HepG2 (cell line): Measurements from ENCODE around the gene RBCK1. TPM values are rescaled to one million over a fixed set of nuclear protein-coding genes. Genes with fewer than 3 reads are reported as not detected.
A peak's percentile ranks its signal among the peaks of the same experiment; 100 is the strongest.

Experiments used
- BCL6 ChIP-seq: IDR thresholded peaks from 2 replicates; pipeline ENCODE4 v1.6.1; 2016; ENCODE audit warnings: missing genetic modification reagents, missing compliant biosample characterization
- CCDC6 ChIP-seq: sonication (generic); formaldehyde crosslinking; IDR thresholded peaks from 2 replicates; pipeline ENCODE4 v1.8.1; 2022; ENCODE audit warnings: mild to moderate bottlenecking, missing genetic modification reagents, moderate library complexity
- GLI4 ChIP-seq: sonication (generic); formaldehyde crosslinking; IDR thresholded peaks from 2 replicates; pipeline ENCODE4 v1.5.1; 2020; ENCODE audit warnings: missing genetic modification reagents, mild to moderate bottlenecking, moderate library complexity, borderline replicate concordance
- GTF2F1 ChIP-seq: fragments of 150-350 bp; IDR thresholded peaks from 2 replicates; pipeline ENCODE4 v1.6.1; 2014; ENCODE audit warnings: low read length
- HNRNPLL ChIP-seq: fragments of 200-400 bp; formaldehyde crosslinking; IDR thresholded peaks from 2 replicates; pipeline ENCODE4 v1.6.1; 2017; ENCODE audit warnings: mild to moderate bottlenecking, low read depth, low read length; ENCODE audit not compliant: poor library complexity, severe bottlenecking
- KAT7 ChIP-seq: IDR thresholded peaks from 2 replicates; pipeline ENCODE4 v1.6.1; 2018; ENCODE audit warnings: borderline replicate concordance, missing compliant biosample characterization
- MAF1 ChIP-seq: sonication (generic); formaldehyde crosslinking; IDR thresholded peaks from 2 replicates; pipeline ENCODE4 v1.5.0; 2020; ENCODE audit warnings: missing genetic modification reagents, borderline replicate concordance
- MED1 ChIP-seq: sonication (generic); formaldehyde crosslinking; IDR thresholded peaks from 2 replicates; pipeline ENCODE4 v1.4.0; 2020; ENCODE audit warnings: missing genetic modification reagents
- NCOA1 ChIP-seq: sonication (generic); formaldehyde crosslinking; IDR thresholded peaks from 2 replicates; pipeline ENCODE4 v1.9.0; 2021; ENCODE audit warnings: missing genetic modification reagents
- NR2F2 ChIP-seq: IDR thresholded peaks from 2 replicates; pipeline ENCODE4 v1.6.1; 2012; ENCODE audit warnings: low read depth, inconsistent platforms, borderline replicate concordance
- PRPF4 ChIP-seq: fragments of 200-400 bp; formaldehyde crosslinking; IDR thresholded peaks from 2 replicates; pipeline ENCODE4 v1.6.1; 2016; ENCODE audit warnings: low read length, low read depth; ENCODE audit not compliant: poor library complexity, severe bottlenecking
- SP2 ChIP-seq: sonication (generic); formaldehyde crosslinking; IDR thresholded peaks from 2 replicates; pipeline ENCODE4 v1.5.1; 2020; ENCODE audit warnings: mild to moderate bottlenecking, missing genetic modification reagents
- TSC22D2 ChIP-seq: sonication (generic); formaldehyde crosslinking; IDR thresholded peaks from 2 replicates; pipeline ENCODE4 v1.5.1; 2020; ENCODE audit warnings: missing genetic modification reagents, mild to moderate bottlenecking, borderline replicate concordance
- YEATS4 ChIP-seq: sonication (generic); formaldehyde crosslinking; IDR thresholded peaks from 2 replicates; pipeline ENCODE4 v1.4.0; 2020; ENCODE audit warnings: missing genetic modification reagents, borderline replicate concordance
- ZFP62 ChIP-seq: sonication (generic); formaldehyde crosslinking; IDR thresholded peaks from 2 replicates; pipeline ENCODE4 v1.4.0; 2020; ENCODE audit warnings: missing genetic modification reagents
- ZNF333 ChIP-seq: sonication (generic); formaldehyde crosslinking; IDR thresholded peaks from 2 replicates; pipeline ENCODE4 v1.4.0; 2020; ENCODE audit warnings: mild to moderate bottlenecking, missing genetic modification reagents, borderline replicate concordance
- ZNF558 ChIP-seq: sonication (generic); formaldehyde crosslinking; IDR thresholded peaks from 2 replicates; pipeline ENCODE4 v1.9.0; 2022; ENCODE audit warnings: mild to moderate bottlenecking, missing genetic modification reagents, borderline replicate concordance
- ZNF577 ChIP-seq: sonication (generic); formaldehyde crosslinking; IDR thresholded peaks from 2 replicates; pipeline ENCODE4 v1.4.0; 2020; ENCODE audit warnings: mild to moderate bottlenecking, low read depth, missing genetic modification reagents, borderline replicate concordance
- ZSCAN9 ChIP-seq: IDR thresholded peaks from 2 replicates; pipeline ENCODE4 v1.6.1; 2016; ENCODE audit warnings: borderline replicate concordance
- polyA plus RNA-seq, 8 experiments: library from polyadenylated mRNA; depleted of rRNA in 3 of 8; stranded (reverse) in 7 of 8; unstranded in 1 of 8; fragments of >200 nt; fragmentation: Illumina TruSeq in 4 of 8; extraction: Trizol in 4 of 8; gene quantifications; 2 replicates each; pipeline versions ENCODE4 v1.2.1 to v1.2.3, GENCODE V29; 2011 to 2016; ENCODE audit warnings: low read depth in 4 of 8, missing spikeins in 1 of 8, mixed read lengths in 1 of 8; ENCODE audit not compliant: insufficient read depth in 1 of 8
- total RNA-seq, 5 experiments: library from RNA; depleted of rRNA; stranded (reverse); fragments of >200 nt; fragmentation: Illumina TruSeq; extraction: Trizol; gene quantifications; 2 replicates each; pipeline ENCODE4 v1.2.3, GENCODE V29; 2016; ENCODE audit warnings: low read depth in 1 of 5
- TF ChIP-seq, protein P1 (sequence below): sonication (generic); formaldehyde crosslinking; IDR thresholded peaks from 2 replicates; pipeline ENCODE4 v1.8.1; 2022; ENCODE audit warnings: mild to moderate bottlenecking, missing genetic modification reagents
- TF ChIP-seq, protein P2 (sequence below): sonication (generic); formaldehyde crosslinking; IDR thresholded peaks from 2 replicates; pipeline ENCODE4 v1.4.0; 2020; ENCODE audit warnings: missing genetic modification reagents, mild to moderate bottlenecking, borderline replicate concordance
- TF ChIP-seq, protein P3 (sequence below): IDR thresholded peaks from 2 replicates; pipeline ENCODE4 v1.6.1; 2018; ENCODE audit warnings: missing genetic modification reagents, mild to moderate bottlenecking, missing compliant biosample characterization
- TF ChIP-seq, protein P4 (sequence below): sonication (generic); formaldehyde crosslinking; IDR thresholded peaks from 2 replicates; pipeline ENCODE4 v1.9.0; 2021; ENCODE audit warnings: missing genetic modification reagents, mild to moderate bottlenecking, borderline replicate concordance

RBCK1 gene
- total and polyA plus RNA-seq, 2 of the 13 experiments (the other 11 are each of a cell fraction or from before 2014, with no cell fraction given): 149 to 215 TPM

DNA sequence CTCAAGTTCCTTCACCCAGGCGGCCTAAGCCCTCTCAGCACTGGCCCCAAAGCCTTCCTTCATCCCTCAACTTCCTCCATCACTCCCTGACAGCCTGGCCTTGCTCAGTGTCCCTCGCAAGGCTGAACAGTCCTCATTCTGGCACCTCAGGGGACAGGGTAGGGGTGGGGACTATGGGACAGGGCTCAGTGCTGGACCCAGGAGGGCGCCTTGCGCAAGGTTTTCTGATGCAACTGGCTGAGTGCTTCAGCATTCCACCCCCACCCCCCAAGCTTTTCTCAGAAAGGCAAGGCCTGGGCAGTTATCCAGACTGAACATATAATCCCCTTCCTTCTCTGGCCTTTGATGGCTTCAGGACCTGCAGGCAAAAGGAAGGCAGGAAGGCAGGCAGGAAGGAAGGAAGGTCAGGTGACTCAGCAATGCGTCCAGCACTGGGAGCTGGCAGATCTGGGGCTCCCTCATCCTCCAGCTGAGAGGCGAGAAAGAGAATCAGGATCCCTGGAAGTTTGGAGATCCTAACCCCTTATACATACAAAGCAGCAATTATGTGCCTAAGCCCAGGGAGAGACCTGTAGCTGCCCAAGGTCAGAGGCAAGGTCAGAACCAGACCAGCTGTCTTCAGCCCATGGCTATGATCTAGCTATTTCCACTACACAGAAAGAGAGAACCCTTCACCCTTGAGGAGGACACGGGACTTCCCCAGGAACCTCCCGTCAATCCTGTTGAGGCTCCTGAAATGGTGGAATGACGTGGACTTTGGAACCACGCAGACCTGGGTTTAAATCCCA, 36.1 kb upstream of the RBCK1 start (continued):
- TF ChIP-seq CCDC6 (CRISPR knock-in tag) (peak; percentile 98), NR2F2 (peak; percentile 61; the same call in 1 of the 2 replicates), GTF2F1 (peak; percentile 27; the same call in 1 of the 2 replicates), YEATS4 (CRISPR knock-in tag) (peak; percentile 95), MED1 (CRISPR knock-in tag) (peak; percentile 99), TSC22D2 (peak; percentile 87; the same call in 1 of the 2 replicates), BCL6 (CRISPR knock-in tag) (peak; percentile 91), GLI4 (CRISPR knock-in tag) (peak; percentile 78; the same call in 1 of the 2 replicates), ZSCAN9 (CRISPR knock-in tag) (peak; percentile 94; the same call in 1 of the 2 replicates), HNRNPLL (no peak), SP2 (CRISPR knock-in tag) (no peak), MAF1 (0 out of 2 replicates have a peak, but pooled peaks have one; percentile 48), ZNF558 (0 out of 2 replicates have a peak, but pooled peaks have one; percentile 69), KAT7 (peak; percentile 64; the same call in 1 of the 2 replicates), ZNF333 (CRISPR knock-in tag) (no peak), ZNF577 (CRISPR knock-in tag) (0 out of 2 replicates have a peak, but pooled peaks have one; percentile 46), ZFP62 (CRISPR knock-in tag) (no peak), NCOA1 (CRISPR knock-in tag) (peak; percentile 92), PRPF4 (peak; percentile 81)
- TF ChIP-seq, protein P1, sequence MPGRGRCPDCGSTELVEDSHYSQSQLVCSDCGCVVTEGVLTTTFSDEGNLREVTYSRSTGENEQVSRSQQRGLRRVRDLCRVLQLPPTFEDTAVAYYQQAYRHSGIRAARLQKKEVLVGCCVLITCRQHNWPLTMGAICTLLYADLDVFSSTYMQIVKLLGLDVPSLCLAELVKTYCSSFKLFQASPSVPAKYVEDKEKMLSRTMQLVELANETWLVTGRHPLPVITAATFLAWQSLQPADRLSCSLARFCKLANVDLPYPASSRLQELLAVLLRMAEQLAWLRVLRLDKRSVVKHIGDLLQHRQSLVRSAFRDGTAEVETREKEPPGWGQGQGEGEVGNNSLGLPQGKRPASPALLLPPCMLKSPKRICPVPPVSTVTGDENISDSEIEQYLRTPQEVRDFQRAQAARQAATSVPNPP: peak; percentile 92; the same call in 1 of the 2 replicates
- TF ChIP-seq, protein P2, sequence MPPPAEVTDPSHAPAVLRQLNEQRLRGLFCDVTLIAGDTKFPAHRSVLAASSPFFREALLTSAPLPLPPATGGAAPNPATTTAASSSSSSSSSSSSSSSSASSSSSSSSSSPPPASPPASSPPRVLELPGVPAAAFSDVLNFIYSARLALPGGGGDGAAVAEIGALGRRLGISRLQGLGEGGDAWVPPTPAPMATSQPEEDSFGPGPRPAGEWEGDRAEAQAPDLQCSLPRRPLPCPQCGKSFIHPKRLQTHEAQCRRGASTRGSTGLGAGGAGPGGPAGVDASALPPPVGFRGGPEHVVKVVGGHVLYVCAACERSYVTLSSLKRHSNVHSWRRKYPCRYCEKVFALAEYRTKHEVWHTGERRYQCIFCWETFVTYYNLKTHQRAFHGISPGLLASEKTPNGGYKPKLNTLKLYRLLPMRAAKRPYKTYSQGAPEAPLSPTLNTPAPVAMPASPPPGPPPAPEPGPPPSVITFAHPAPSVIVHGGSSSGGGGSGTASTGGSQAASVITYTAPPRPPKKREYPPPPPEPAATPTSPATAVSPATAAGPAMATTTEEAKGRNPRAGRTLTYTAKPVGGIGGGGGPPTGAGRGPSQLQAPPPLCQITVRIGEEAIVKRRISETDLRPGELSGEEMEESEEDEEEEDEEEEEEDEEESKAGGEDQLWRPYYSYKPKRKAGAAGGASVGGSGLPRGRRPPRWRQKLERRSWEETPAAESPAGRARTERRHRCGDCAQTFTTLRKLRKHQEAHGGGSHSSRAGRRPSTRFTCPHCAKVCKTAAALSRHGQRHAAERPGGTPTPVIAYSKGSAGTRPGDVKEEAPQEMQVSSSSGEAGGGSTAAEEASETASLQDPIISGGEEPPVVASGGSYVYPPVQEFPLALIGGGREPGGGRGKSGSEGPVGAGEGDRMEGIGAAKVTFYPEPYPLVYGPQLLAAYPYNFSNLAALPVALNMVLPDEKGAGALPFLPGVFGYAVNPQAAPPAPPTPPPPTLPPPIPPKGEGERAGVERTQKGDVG (CRISPR knock-in tag): peak; percentile 98
- TF ChIP-seq, protein P3, sequence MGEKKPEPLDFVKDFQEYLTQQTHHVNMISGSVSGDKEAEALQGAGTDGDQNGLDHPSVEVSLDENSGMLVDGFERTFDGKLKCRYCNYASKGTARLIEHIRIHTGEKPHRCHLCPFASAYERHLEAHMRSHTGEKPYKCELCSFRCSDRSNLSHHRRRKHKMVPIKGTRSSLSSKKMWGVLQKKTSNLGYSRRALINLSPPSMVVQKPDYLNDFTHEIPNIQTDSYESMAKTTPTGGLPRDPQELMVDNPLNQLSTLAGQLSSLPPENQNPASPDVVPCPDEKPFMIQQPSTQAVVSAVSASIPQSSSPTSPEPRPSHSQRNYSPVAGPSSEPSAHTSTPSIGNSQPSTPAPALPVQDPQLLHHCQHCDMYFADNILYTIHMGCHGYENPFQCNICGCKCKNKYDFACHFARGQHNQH (CRISPR knock-in tag): peak; percentile 97
- TF ChIP-seq, protein P4, sequence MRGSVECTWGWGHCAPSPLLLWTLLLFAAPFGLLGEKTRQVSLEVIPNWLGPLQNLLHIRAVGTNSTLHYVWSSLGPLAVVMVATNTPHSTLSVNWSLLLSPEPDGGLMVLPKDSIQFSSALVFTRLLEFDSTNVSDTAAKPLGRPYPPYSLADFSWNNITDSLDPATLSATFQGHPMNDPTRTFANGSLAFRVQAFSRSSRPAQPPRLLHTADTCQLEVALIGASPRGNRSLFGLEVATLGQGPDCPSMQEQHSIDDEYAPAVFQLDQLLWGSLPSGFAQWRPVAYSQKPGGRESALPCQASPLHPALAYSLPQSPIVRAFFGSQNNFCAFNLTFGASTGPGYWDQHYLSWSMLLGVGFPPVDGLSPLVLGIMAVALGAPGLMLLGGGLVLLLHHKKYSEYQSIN: no peak
